Esophagus muscularis mucosa (tissue), 3 donors: Measurements from ENCODE around the gene GPR21.

Experiments
- CTCF ChIP-seq, 3 experiments: fragments of 200-600 bp in 2 of 3; fragments of 450-650 bp in 1 of 3; sonication (generic) in 2 of 3; IDR thresholded peaks; one replicate each; pipeline ENCODE4 v1.5.1; 2017 to 2019; ENCODE audit warnings: antibody characterized with exemption in 3 of 3, mild to moderate bottlenecking in 2 of 3, moderate library complexity in 1 of 3
- POLR2A ChIP-seq: fragments of 450-650 bp; IDR thresholded peaks from one replicate; pipeline ENCODE4 v1.6.1; 2017; ENCODE audit warnings: antibody characterized with exemption, moderate library complexity, mild to moderate bottlenecking, low read depth
- POLR2AphosphoS5 ChIP-seq, 2 donors: sonication (generic); formaldehyde crosslinking; IDR thresholded peaks; one replicate each; pipeline ENCODE4 v1.6.1; 2017; ENCODE audit warnings: antibody characterized with exemption in 2 of 2

- TF ChIP-seq POLR2A, result no peak
- no peak for TF ChIP-seq CTCF (IDR thresholded peaks at IDR 0.05)
- TF ChIP-seq POLR2AphosphoS5 (IDR thresholded peaks at IDR 0.05), result no peak
Observed at GRCh38 chr9:123061216-123061615, 27.7 kb downstream of the GPR21 start.
